NK-92 treated with Interleukin-12 subunit alpha and Interleukin-12 subunit beta, amount 100 ng/mL, for 24 hours (cell line): ENCODE data around the gene IFNAR2.
"Not testable (repeated sequence)": the region's sequence is repeated elsewhere in the genome, so short reads cannot be mapped to it uniquely, and the experiment has no call there.

ENCODE experiments used
- DNase-seq: peaks from one replicate; lab custom pipeline; 2025; lab: John Stamatoyannopoulos, UW

The IFNAR2 gene

DNA sequence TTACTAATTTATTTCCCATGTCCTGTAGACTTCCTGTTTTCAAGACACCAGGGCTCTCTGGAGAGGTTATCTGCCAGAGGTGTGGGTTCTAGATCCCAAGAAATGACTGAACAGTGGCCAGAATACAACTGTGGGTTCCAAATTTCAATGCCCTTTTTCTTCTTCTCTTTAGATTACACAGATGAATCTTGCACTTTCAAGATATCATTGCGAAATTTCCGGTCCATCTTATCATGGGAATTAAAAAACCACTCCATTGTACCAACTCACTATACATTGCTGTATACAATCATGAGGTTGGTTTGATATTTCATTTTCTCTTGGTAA lies 15.0 kb downstream of the IFNAR2 start:
- no peak for DNase-seq

DNA sequence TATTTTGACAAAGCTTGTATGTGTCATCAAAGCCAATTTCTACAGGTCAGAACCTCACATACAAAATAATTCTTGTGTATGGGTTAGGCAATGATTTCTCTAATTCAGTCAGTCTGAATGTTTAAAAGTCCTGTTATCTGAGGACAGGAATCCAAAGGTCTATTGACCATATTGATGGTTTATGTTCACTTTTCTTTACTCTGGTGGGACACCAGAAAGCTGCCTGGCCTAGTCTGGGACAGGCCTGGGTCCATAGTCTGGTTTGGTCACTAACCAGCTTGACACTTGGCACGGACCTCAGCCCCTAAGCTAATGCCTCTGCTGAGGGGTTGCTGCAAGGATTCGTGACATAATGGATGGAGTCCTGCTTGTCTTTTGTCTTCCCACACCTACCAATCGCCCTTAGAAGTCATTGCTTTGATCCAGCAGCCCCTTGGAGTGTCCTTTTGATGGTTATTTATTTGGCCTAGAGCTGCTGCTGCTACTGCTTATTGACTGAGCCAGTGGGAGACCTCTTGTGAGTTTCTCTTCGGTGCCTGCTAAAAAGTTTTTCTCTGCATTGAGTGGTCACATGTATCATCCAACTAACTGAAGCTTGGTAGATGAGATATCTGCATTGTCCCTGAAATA lies 15.7 kb downstream of the IFNAR2 start:
- DNase-seq: no peak

DNA sequence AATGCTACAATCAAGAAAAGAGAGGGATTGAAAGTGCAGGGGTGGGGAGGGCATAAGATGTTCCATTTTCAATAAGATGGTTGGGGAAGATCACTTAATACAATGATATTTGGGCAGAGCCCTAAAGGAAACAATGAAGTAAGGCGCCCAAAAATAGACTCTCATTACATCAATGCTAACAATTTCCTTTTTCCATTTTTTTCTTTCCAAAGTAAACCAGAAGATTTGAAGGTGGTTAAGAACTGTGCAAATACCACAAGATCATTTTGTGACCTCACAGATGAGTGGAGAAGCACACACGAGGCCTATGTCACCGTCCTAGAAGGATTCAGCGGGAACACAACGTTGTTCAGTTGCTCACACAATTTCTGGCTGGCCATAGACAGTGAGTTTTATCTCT lies 16.8 kb downstream of the IFNAR2 start:
- no peak for DNase-seq

DNA sequence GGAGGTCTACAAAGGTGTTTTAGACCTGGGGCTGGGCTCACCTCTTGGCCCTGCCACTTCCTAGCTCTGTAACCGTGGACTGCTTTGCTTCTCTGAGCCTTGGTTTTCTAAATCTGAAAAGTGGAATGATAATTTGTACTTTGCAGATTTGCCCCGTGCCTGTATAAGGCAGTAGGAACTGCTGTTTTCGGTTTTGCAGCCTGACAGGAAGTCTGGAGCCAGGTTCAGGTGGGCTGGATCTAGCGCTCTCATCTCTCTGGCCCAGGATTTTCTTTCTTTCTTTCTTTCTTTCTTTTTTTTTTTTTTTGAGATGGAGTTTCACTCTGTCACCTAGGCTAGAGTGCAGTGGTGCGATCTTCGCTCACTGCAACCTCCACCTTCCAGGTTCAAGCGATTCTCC lies 17.2 kb downstream of the IFNAR2 start:
- DNase-seq: no peak

DNA sequence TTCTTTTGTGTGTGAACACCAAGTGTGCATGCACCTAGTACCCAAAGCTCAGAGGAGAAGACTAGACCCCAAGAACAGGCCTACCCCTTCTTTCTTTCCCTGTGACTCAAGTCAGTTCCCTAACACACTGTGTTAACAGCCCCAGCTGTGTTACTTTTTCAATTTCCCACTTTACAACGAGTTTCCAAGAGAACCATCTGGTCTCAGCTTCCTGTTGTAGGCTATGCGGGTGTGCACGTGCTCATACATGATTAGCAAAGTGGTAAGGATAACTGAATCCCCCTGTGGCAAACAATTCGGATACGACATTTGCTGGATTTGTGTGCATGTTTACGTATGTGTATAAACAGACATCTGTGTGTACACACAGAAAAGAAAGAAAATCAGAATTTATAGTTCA lies 17.9 kb downstream of the IFNAR2 start:
- DNase-seq: no peak

DNA sequence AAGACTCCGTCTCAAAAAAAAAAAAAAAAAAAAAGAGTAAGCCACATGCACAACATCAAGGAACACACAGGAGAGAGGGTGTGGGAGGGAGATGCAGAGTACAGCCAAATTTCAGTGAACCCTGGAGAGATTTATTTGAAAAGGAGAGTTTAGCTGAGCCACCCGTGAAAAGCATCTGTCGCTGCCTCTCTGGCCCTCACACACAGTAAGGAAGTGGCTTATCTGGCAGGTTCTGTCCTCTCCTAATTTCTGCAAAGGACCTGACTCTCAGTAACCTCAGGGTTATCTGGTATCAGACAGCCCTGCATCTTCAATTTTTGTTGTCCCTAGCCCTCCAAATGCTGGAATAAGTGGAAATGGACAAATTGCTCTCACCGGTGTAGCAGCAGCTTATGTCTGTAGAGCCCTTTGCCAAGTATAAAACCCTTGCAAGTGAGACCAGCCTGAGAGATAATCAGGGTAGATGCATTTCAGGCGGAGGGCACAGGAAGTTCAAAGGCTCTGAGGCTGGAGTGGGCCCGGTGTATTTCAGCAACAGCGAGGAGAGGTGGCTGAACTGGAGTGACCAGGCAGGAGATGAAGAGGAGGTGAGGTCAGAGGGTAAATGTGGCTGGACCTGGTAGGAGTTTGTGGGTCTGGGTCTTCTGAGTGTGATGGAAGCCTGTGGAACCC lies 19.7 kb downstream of the IFNAR2 start:
- no peak for DNase-seq

DNA sequence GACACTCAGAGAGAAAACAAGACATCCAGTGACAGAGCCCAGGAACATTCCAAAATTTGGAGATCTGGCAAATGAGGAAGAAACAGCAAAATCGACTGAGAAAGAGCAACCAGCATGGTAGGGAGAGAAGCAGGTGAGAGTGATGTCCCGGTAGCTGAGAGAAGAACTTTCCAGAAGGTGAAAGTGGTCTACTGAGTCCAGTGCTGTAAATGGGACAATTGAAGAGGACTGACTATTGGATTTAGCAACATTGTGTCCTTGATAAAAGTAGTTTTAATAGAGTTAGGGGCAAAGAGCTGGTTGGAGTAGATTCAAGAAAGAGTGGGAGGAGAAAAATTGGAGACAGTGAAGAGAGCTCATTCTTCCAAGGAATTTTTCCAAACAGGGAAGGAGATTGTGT lies 21.4 kb downstream of the IFNAR2 start:
- DNase-seq: no peak

DNA sequence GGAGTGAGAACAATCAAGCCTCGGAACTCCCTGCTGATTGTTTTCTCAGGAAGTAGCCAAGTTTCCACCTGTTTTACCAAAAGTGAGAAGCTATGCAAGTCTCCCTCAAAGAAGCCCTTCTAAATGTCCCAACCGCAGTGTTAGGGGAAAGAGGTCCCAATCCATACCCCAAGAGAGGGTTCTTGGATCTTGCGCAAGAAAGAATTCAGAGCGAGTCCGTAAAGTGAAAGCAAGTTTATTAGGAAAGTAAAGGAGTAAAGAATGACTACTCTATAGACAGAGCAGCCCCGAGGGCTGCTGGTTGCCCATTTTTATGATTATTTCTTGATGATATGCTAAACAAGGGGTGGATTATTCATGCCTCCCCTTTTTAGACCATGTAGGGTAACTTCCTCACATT lies 23.6 kb downstream of the IFNAR2 start:
- not testable (repeated sequence) for DNase-seq

DNA sequence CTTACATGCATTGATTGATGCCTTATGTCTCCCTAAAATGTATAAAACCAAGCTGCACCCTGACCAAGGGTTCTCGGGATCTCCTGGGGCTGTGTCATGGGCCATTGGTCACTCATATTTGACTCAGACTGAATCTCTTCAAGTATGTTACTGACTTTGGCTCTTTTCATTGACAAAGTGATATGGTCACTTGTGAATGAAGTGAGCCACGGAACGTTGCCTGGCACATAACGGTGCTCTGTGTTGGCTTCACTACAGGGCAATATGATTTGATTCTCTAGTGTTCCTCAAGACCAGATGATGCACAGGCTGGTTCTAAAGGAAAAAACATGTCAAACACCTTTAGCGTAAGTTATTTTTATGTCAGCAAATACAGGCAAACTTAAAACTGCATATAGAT lies 25.0 kb downstream of the IFNAR2 start:
- no peak for DNase-seq

DNA sequence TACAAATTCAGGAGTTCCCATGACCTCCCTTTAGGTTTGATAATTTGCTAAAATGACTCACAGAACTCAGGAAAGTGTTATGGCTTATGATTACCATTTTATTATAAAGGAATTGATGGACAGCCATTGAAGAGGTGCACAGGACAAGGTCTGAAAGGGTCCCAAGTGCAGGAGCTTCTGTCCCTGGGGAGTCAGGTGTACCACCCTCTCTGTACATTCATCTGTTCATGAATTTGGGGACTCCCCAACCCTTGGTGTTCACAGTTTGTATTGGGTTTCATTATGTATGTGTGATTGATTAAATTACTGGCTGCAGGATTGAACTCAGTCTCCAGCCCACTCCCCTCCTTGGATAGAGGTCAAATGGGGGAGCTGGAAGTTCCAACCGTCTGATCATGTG lies 25.7 kb downstream of the IFNAR2 start:
- no peak for DNase-seq

DNA sequence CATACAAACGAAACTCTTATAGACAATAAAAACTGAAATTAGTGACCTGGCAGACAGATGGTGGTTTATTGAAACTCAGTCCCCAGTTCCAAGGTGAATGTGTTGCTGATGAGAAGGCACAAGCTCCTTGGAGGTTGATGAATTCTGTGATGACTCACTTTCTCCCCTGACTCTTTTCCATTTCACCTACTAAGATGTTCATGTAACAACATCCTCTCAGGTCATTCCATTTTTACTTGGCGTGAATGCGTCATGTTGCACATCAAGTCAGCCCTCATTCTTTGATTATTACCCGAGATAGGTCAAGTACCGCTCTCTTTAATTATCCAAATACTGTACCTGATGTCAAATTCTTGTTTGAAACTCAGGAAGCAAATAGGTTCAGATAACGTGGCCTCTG lies 26.3 kb downstream of the IFNAR2 start:
- DNase-seq: no peak

DNA sequence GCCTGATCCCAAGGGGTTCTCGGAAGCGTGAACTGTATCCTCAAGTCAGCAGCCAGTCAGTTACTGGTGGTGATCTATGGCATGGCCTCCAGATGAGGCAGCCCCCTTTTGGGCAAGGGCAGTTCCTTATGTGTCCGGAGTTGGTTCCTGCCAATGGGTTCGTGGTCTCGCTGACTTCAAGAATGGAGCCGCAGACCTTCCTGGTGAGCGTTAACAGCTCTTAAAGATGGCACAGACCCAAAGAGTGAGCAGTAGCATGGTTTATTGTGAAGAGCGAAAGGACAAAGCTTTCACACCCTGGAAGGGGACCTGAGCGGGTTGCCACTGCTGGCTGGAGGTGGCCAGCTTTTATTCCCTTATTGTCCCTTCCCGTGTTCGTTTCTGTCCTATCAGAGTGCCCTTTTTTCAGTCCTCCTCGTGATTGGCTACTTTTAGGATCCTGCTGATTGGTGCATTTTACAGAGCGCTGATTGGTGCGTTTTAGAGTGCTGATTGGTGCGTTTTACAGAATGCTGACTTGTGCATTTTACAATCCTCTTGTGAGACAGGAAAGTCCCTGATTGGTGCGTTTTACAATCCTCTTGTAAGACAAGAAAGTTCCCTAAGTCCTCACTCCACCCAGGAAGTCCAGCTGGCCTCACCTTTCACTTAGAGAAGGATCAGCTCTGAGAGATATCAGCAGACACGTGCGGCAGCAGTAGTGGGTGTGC lies 27.5 kb downstream of the IFNAR2 start:
- DNase-seq: no peak

DNA sequence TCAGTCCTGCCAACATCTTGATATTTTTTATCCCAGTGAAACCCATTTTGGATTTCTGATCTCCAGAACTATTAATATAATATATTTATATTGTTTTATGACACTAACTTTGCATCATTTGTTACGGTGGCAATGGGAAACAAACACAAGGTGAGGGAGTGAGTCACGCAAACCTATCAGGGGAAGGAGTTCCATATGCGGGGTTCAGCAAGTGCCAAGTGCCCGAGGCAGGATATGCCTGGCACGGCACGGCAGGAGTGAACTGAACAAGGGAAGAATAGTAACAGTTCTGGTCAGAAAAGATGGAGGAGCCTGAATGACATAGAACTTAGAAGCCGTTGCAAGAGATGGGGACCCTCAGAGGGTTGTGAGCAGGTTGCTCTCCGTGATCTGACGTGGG lies 28.7 kb downstream of the IFNAR2 start:
- no peak for DNase-seq

DNA sequence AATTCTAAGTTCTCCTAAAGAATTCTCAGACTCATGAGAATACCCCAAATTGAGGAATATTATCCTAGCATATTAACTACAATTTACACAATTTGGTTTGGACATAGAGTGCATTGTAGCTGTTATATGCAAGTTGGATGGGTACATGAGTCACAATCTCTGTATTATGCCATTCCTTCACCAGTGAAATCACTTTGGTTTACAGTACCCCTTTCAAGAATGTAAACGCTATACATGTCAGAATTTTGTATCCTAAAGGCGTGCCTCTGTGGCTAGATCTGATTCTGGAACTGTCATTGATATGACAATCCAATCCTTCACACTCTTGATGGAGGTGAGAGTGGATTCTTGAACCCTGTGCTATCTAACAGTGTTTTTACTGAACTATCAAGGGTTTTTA lies 29.7 kb downstream of the IFNAR2 start:
- no peak for DNase-seq

DNA sequence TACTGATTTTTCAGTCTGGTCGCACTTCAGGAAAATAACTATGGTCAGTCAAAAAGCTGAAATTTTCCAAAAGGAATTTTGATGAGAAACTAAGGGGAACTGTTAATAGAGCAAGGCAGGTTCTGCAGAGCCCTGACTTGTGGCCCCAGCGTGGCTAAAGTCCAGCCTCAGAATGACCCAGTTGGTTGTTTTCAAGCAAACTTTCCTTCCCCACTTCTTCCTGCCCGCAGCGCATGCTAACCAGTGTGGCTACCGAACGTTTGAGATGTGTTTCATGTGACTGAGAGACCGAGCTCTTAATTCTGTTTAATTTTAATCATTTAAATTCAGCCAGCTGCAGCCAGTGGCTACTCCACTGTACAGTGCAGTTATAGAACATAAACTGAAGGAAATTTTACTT lies 30.3 kb downstream of the IFNAR2 start:
- DNase-seq: no peak

DNA sequence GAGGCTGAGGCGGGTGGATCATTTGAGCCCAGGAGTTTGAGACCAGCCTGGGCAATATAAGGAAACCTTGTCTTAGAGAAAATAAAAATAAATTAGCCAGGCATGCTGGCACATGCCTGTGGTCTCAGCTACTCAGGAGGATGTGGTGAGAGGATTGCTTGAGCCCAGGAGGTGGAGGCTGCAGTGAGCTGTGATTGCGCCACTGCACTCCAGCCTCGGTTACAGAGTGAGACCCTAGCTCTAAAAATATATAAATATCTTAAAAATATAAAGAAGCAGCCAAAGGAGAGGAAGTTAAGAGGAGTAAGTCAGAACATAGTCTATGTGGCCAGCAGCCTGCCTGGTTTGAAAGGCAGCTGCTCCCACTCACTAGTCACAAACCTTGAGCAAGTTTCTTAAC lies 31.9 kb downstream of the IFNAR2 start:
- peak; percentile 70 for DNase-seq

DNA sequence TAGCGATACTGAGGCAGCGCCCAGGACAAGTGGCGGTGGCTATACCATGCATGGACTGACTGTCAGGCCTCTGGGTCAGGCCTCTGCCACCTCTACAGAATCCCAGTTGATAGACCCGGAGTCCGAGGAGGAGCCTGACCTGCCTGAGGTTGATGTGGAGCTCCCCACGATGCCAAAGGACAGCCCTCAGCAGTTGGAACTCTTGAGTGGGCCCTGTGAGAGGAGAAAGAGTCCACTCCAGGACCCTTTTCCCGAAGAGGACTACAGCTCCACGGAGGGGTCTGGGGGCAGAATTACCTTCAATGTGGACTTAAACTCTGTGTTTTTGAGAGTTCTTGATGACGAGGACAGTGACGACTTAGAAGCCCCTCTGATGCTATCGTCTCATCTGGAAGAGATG lies 33.2 kb downstream of the IFNAR2 start:
- DNase-seq: no peak

DNA sequence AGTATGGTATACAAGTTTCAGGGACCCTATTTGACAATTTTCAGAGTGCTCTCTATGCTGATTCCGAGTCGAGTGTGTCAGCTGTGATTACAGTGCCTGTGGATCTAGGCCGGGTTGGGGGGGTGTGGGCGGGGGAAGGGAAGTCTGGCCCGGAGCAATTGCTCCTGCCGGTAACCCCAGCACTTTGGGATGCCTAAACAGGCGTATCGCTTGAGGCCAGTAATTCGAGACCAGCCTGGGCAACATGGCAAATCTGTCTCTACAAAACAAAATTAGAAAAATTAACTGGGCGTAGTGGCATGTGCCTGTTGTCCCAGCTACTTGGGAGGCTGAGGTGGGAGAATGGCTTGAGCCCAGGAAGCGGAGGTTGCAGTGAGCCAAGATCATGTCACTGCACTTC lies 34.8 kb downstream of the IFNAR2 start:
- DNase-seq: no peak

DNA sequence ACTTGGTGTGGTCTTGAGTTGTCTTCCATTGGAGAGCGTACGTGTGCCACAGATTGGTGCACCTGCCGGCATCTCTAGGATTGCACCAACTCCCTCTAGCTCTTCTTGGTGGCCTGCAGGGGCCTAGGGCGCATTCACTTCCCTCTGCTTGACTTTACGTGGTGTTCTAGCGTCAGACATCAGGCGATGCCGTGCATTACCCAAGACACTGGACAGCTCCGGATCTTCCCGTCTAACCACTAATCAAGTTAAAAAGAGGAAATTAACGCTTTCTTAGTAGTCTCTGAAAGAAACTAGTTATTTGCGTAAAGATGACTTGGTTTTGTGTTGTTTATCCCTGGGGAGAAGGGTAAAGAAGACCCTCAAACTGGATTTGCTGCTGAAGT lies 35.9 kb downstream of the IFNAR2 start:
- DNase-seq: no peak

DNA sequence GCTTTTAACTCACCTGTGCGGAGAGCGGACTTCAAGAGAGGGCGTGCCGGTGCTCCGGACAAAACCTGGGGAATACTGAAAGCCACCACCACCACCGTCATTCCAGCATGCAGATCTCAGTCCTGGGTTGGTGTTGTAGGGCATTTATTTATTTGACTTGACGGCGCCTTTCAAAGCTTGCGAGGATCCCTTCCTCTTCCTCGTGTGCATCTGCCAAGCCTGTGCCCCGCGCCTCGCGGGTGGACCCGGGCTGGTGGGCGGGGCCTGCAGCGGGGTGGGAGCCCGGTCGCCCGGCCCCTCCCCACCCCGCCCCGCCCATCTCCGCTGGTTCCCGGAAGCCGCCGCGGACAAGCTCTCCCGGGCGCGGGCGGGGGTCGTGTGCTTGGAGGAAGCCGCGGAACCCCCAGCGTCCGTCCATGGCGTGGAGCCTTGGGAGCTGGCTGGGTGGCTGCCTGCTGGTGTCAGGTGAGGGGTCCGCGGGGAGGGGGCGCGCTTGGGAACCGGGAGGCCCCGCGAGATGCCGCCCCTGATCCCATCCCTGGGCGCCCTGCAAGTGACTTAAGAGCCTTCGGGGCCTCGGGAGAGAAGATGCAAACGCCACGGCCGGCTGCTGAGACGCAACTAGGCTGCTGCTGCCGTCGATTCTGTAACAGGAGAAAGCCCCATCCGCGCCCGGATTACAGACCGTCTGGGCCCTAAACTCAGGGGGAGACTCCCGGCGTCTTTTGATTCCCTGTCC lies 36.5 kb downstream of the IFNAR2 start, which contains the start of gene IL10RB:
TSS of gene IL10RB (plus strand) at position 318 of the 739 bp plus-strand sequence. CDS start at position 417, 99 bp downstream.
- DNase-seq: peak; percentile 68

DNA sequence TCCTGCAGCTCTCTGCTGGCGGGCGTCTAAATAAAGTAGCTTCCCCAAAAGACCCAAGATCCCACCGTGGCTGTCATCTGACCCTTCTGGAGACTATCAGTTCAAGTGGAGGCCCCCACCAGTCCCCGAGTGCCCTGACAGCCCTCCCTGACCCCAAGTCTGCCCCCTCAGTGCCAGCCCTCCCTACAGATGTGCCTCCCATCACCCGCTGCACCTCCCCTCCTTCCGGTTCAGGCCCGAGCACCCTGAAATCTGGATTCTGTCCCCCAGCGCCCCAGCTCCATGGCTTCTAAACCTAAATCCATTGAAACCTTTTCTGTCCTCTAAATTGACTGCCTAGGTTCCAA lies 37.0 kb downstream of the IFNAR2 start:
- DNase-seq: peak; percentile 33

DNA sequence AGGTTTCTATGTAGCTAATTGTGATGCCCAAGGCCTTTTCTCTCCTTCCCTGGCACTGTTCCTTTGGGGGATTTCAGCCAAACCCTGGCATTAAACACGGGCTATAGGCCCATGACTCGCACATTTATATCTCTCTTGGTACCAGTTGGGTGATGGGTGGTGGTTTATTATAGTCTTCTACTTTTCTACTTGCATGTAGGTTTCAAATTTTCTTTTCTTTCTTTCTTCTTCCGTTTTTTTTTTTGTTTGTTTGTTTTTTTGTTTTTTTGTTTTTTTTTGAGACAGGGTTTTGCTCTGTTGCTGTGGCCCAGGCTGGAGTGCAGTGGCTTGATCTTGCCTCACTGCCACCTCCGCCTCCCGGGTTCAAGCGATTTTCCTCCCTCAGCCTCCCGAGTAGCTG lies 37.5 kb downstream of the IFNAR2 start:
- no peak for DNase-seq

DNA sequence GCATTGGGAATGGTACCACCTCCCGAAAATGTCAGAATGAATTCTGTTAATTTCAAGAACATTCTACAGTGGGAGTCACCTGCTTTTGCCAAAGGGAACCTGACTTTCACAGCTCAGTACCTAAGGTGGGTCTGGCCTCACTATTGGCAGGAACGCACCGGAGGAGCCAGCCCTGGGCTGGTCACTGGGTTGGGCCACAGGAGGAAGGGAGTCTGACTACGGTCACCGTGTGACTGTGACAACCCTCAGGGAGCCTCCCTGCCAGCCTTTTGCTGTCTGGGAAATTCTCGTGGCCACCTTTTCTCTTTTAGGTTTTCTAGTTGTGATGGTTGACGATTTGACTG lies 38.6 kb downstream of the IFNAR2 start:
- DNase-seq: no peak
